Muscle of leg (tissue), 11 donors: ENCODE results near the gene NRARP. TPM values are rescaled to one million over a fixed set of nuclear protein-coding genes. Genes with fewer than 3 reads are reported as not detected.
"Not testable (repeated sequence)": the region's sequence is repeated elsewhere in the genome, so short reads cannot be mapped to it uniquely, and the experiment has no call there.

Source experiments
- DNase-seq: peaks from one replicate; pipeline ENCODE4 v3.0.0; 2013
- H3K27ac ChIP-seq: one replicate; pipeline ENCODE4 v1.5.1; 2013; ENCODE audit warnings: mild to moderate bottlenecking, low read length, control low read depth
- H3K27me3 ChIP-seq: one replicate; pipeline ENCODE4 v1.6.1; 2013; ENCODE audit warnings: low read length; ENCODE audit not compliant: control insufficient read depth, insufficient read depth
- H3K36me3 ChIP-seq: one replicate; pipeline ENCODE4 v1.6.1; 2013; ENCODE audit warnings: low read length; ENCODE audit not compliant: control insufficient read depth, insufficient read depth
- H3K4me1 ChIP-seq: one replicate; pipeline ENCODE4 v1.6.1; 2013; ENCODE audit warnings: low read length; ENCODE audit not compliant: control insufficient read depth, insufficient read depth
- H3K4me3 ChIP-seq: one replicate; pipeline ENCODE4 v1.5.1; 2013; ENCODE audit warnings: low read length, control low read depth
- H3K9me3 ChIP-seq: replicated peaks from 2 replicates; pipeline ENCODE4 v1.6.1; 2013; ENCODE audit warnings: low read depth, low read length; ENCODE audit not compliant: control insufficient read depth
- WGBS: methylation state at CpG from one replicate; pipeline ENCODE4 v1.1.5; 2013; ENCODE audit warnings: missing lambda C conversion rate; ENCODE audit not compliant: insufficient coverage; 5-methylcytosine and 5-hydroxymethylcytosine counted together
- polyA plus RNA-seq, 8 donors: library from polyadenylated mRNA; unstranded; fragments of 120-200 nt; gene quantifications; one replicate each; pipeline versions ENCODE4 v1.2.1 to v1.2.3, GENCODE V29; 2013; ENCODE audit warnings: inconsistent platforms in 1 of 8, low replicate concordance in 1 of 8; ENCODE audit not compliant: insufficient read length in 8 of 8, insufficient read depth in 1 of 8
- total RNA-seq: library from RNA; stranded (reverse); fragments of 120-200 nt; gene quantifications from one replicate; pipeline ENCODE4 v1.2.4, GENCODE V29; 2013

The NRARP gene
- total and polyA plus RNA-seq, 9 donors, result 2.5 to 7.5 (median 5.6) TPM

- H3K36me3 ChIP-seq, result peaks cover 49% of the 10 kb centered on the region
- not testable (repeated sequence) for H3K9me3 ChIP-seq, H3K4me3 ChIP-seq, H3K27me3 ChIP-seq, H3K4me1 ChIP-seq, H3K27ac ChIP-seq
- WGBS, result 75% methylated on average over 2 of the region's 15 CpGs
- peak; percentile 30 for DNase-seq
Measured at GRCh38 chr9:137262173-137262908, 39.7 kb downstream of the NRARP start.

GRCh38 chr9:137256856-137257255 is 45.2 kb downstream of the NRARP start:
- Histone ChIP-seq H3K9me3 (no peaks in the 10 kb centered on the region), H3K27ac (no peak overlapping the region), H3K36me3 (peaks cover 19% of the 10 kb centered on the region), H3K27me3 (no peaks in the 10 kb centered on the region), H3K4me1 (peaks cover 23% of the 10 kb centered on the region), H3K4me3 (no peak overlapping the region)
- DNase-seq, result no peak
- 95% methylated on average over 12 of the region's 15 CpGs for WGBS

- Histone ChIP-seq H3K4me3 (peak overlapping the region; percentile 95), H3K36me3 (peaks cover 19% of the 10 kb centered on the region), H3K27ac (no peak overlapping the region), H3K9me3 (no peaks in the 10 kb centered on the region), H3K27me3 (no peaks in the 10 kb centered on the region), H3K4me1 (peaks cover 23% of the 10 kb centered on the region)
- no peak for DNase-seq
- WGBS, result 85% methylated on average over 15 of the region's 15 CpGs
Measured at GRCh38 chr9:137256362-137256761, 45.7 kb downstream of the NRARP start.

- Histone ChIP-seq H3K27me3 (no peaks in the 10 kb centered on the region), H3K36me3 (peaks cover 19% of the 10 kb centered on the region), H3K9me3 (no peaks in the 10 kb centered on the region), H3K4me1 (peaks cover 28% of the 10 kb centered on the region), H3K4me3 (peak overlapping the region; percentile 95), H3K27ac (peak overlapping the region; percentile 20)
- 1% methylated on average over 42 of the region's 51 CpGs for WGBS
- DNase-seq, result no peak
Measured at GRCh38 chr9:137255448-137256114, 46.5 kb downstream of the NRARP start.

- no peaks in the 10 kb centered on the region for H3K9me3 ChIP-seq
- H3K27ac ChIP-seq, result peak within 1 kb of the TSS; percentile 82
- H3K4me1 ChIP-seq, result peaks cover 32% of the 10 kb centered on the region
- H3K27me3 ChIP-seq, result no peaks in the 10 kb centered on the region
- H3K4me3 ChIP-seq, result peak within 1 kb of the TSS; percentile 95
- peak; percentile 96 for DNase-seq
- WGBS, result under 1% methylated on average over 100 of the region's 105 CpGs
- H3K36me3 ChIP-seq, result peaks cover 19% of the 10 kb centered on the region
Measured at GRCh38 chr9:137254624-137255447, 47.2 kb downstream of the NRARP start, which contains the start of gene NELFB. TSS of gene NELFB (plus strand) at chr9:137255327.

- Histone ChIP-seq H3K4me1 (peaks cover 32% of the 10 kb centered on the region), H3K9me3 (no peaks in the 10 kb centered on the region), H3K27me3 (no peaks in the 10 kb centered on the region), H3K27ac (no peak overlapping the region), H3K4me3 (peak overlapping the region; percentile 80), H3K36me3 (peaks cover 15% of the 10 kb centered on the region)
- DNase-seq, result no peak
- 46% methylated on average over 21 of the region's 21 CpGs for WGBS
Measured at GRCh38 chr9:137253717-137254623, 48.1 kb downstream of the NRARP start.

- no peaks in the 10 kb centered on the region for H3K9me3 ChIP-seq
- H3K4me1 ChIP-seq, result peaks cover 34% of the 10 kb centered on the region
- H3K27me3 ChIP-seq, result no peaks in the 10 kb centered on the region
- no peak overlapping the region for H3K27ac ChIP-seq
- DNase-seq, result no peak
- 65% methylated on average over 25 of the region's 35 CpGs for WGBS
- H3K4me3 ChIP-seq, result no peak overlapping the region
- H3K36me3 ChIP-seq, result peaks cover 12% of the 10 kb centered on the region
Measured at GRCh38 chr9:137252555-137253506, 49.2 kb downstream of the NRARP start.

GRCh38 chr9:137251490-137252268 is 50.4 kb downstream of the NRARP start:
- H3K4me1 ChIP-seq, result peaks cover 42% of the 10 kb centered on the region
- no peak for DNase-seq
- H3K4me3 ChIP-seq, result no peak overlapping the region
- WGBS, result 82% methylated on average over 13 of the region's 22 CpGs
- H3K36me3 ChIP-seq, result peaks cover 6% of the 10 kb centered on the region
- H3K9me3 ChIP-seq, result no peaks in the 10 kb centered on the region
- no peak overlapping the region for H3K27ac ChIP-seq
- no peaks in the 10 kb centered on the region for H3K27me3 ChIP-seq
